Stomach (tissue), 4 donors: ENCODE data around the gene PYGM.

ENCODE experiments used
- POLR2A ChIP-seq, 4 donors: fragments of 450-650 bp; IDR thresholded peaks; one replicate each; pipeline ENCODE4 v1.6.1; 2016; ENCODE audit warnings: antibody characterized with exemption in 4 of 4, control low read depth in 2 of 4, mild to moderate bottlenecking in 1 of 4, moderate library complexity in 1 of 4
- POLR2AphosphoS5 ChIP-seq, 3 donors: sonication (generic); formaldehyde crosslinking; IDR thresholded peaks; one replicate each; pipeline ENCODE4 v1.6.1; 2016; ENCODE audit warnings: antibody characterized with exemption in 3 of 3

DNA sequence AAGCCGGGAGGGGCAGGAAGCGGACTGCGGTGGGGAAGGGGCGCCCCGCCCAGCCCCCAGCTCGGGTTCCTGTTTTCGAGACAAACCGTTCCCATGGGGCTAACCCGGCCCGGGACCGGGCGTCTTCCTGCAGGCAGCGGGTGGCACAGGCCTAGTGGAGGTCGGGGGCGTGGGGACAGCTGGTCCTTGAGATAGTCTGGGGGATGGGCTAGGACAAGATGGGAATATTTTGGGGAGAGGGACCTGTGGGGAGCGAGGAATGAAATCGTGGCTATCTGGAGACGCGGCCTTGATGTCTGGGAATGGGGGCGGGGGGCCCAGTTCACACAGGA, 14.6 kb downstream of the PYGM start:
- TF ChIP-seq POLR2AphosphoS5 (IDR thresholded peaks at IDR 0.05) (peak; percentile 12 to 40 (median 18)), POLR2A (IDR thresholded peaks at IDR 0.05) (no peak)
